HG03097 (cell line): ENCODE measurements around the gene GSTP1.
A peak's percentile ranks its signal among the peaks of the same experiment; 100 is the strongest.
"Not testable (repeated sequence)": the region's sequence is repeated elsewhere in the genome, so short reads cannot be mapped to it uniquely, and the experiment has no call there.

ENCODE experiments used
- ATAC-seq: cut with Tn5 transposase; IDR thresholded peaks from one replicate; pipeline ENCODE4 v1.9.1; 2021; ENCODE audit not compliant: unreplicated experiment, low FRiP score

Gene GSTP1

GRCh38 chr11:67594480-67594879 lies 10.9 kb downstream of the GSTP1 start:
- ATAC-seq: no peak

- ATAC-seq: no peak
These were observed 13.2 kb downstream of the GSTP1 start for GRCh38 chr11:67596753-67597300.

GRCh38 chr11:67597458-67597857 lies 13.8 kb downstream of the GSTP1 start:
- not testable (repeated sequence) for ATAC-seq

GRCh38 chr11:67597963-67598362 lies 14.4 kb downstream of the GSTP1 start:
- ATAC-seq: not testable (repeated sequence)

GRCh38 chr11:67599149-67599548 lies 15.5 kb downstream of the GSTP1 start:
- no peak for ATAC-seq

GRCh38 chr11:67600324-67601029 lies 16.9 kb downstream of the GSTP1 start:
- peak; percentile 74 for ATAC-seq

- ATAC-seq: no peak
These were observed 17.5 kb downstream of the GSTP1 start for GRCh38 chr11:67601098-67601497.

GRCh38 chr11:67604119-67604518 lies 20.5 kb downstream of the GSTP1 start:
- ATAC-seq: not testable (repeated sequence)

GRCh38 chr11:67604815-67605214 lies 21.2 kb downstream of the GSTP1 start:
- ATAC-seq: no peak

- ATAC-seq: no peak
These were observed 21.8 kb downstream of the GSTP1 start for GRCh38 chr11:67605231-67606011.

- no peak for ATAC-seq
These were observed 22.5 kb downstream of the GSTP1 start for GRCh38 chr11:67606093-67606491.

GRCh38 chr11:67606492-67607295 lies 23.1 kb downstream of the GSTP1 start, which contains the start of gene NDUFV1:
NDUFV1 (plus strand) TSS chr11:67606936; CDS start chr11:67607005, 69 bp downstream.
- ATAC-seq: peak; percentile 94

GRCh38 chr11:67607507-67607906 lies 23.9 kb downstream of the GSTP1 start:
- no peak for ATAC-seq

GRCh38 chr11:67608486-67608885 lies 24.9 kb downstream of the GSTP1 start:
- ATAC-seq: no peak

GRCh38 chr11:67609316-67609715 lies 25.7 kb downstream of the GSTP1 start:
- ATAC-seq: no peak

- no peak for ATAC-seq
These were observed 26.8 kb downstream of the GSTP1 start for GRCh38 chr11:67610302-67610868.

- no peak for ATAC-seq
These were observed 27.6 kb downstream of the GSTP1 start for GRCh38 chr11:67611165-67611564.

GRCh38 chr11:67611704-67612587 lies 28.3 kb downstream of the GSTP1 start:
- ATAC-seq: no peak

GRCh38 chr11:67612751-67613150 lies 29.1 kb downstream of the GSTP1 start:
- no peak for ATAC-seq
